HTR-8/SVneo (cell line): Measurements from ENCODE around the gene ATAD3B.

Experiments used
- DNase-seq: peaks from one replicate; pipeline ENCODE4 v3.0.0; 2011; ENCODE audit warnings: low spot score, mixed read lengths; ENCODE audit not compliant: insufficient read length
- FAIRE-seq: peaks from 2 replicates; lab custom pipeline; 2011; peaks lifted over from hg19 to GRCh38; lab: Jason Lieb, UNC

ATAD3B gene

GRCh38 chr1:1432274-1432950 lies 39.2 kb upstream of the ATAD3B start:
- FAIRE-seq, result no peak
- no peak for DNase-seq

- DNase-seq, result no peak
- no peak for FAIRE-seq
Observed at GRCh38 chr1:1432951-1433803, 38.4 kb upstream of the ATAD3B start.

DNA sequence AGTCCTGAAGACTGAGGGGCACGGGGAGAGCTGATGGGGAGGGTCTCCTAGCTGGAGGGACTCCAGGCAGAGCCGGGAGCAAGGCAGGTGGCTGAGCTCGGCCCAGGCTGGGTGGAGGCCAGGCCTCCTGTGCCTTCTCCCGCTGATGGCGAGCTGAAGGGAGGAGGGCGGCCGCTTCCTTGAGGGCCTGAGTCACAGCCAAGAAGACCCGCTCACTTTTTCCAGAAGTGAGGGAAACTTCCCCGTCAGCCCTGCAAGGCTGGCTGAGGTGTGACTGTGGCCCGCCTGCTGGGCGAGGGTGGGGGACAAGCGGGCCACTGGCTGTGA lies 37.8 kb upstream of the ATAD3B start:
- FAIRE-seq (no peak), DNase-seq (no peak)

GRCh38 chr1:1434131-1434823 lies 37.3 kb upstream of the ATAD3B start:
- no peak for DNase-seq
- FAIRE-seq, result no peak

GRCh38 chr1:1434824-1435105 lies 36.8 kb upstream of the ATAD3B start:
- FAIRE-seq (no peak), DNase-seq (no peak)

- FAIRE-seq, result peak; percentile 92
- DNase-seq, result peak; percentile 71
Observed at GRCh38 chr1:1435106-1435903, 36.3 kb upstream of the ATAD3B start, which contains the start of gene VWA1. VWA1 (plus strand) TSS chr1:1435690; CDS start chr1:1435749, 59 bp downstream.

GRCh38 chr1:1435911-1436629 lies 35.5 kb upstream of the ATAD3B start:
- DNase-seq, result no peak
- FAIRE-seq, result no peak

DNA sequence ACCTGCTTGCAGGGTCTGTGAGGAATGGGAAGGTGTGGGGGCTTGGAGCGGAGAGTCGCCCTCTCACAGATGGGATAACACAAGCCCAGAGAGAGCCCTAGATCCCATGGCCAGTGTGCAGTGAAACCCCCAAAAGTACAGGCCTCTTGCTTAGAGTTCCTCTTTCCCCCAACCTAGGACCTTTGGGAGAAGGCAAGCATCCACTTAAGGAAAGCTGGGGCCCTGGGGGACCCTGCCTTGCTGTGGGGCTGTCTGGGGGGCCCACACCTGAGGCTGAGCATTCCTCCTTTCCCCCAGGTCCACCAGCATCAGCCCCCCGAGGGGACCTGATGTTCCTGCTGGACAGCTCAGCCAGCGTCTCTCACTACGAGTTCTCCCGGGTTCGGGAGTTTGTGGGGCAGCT lies 34.9 kb upstream of the ATAD3B start:
- DNase-seq (no peak), FAIRE-seq (no peak)

- no peak for FAIRE-seq
Observed at GRCh38 chr1:1437033-1437903, 34.3 kb upstream of the ATAD3B start.

GRCh38 chr1:1437904-1438376 lies 33.6 kb upstream of the ATAD3B start:
- FAIRE-seq (no peak), DNase-seq (no peak)

More at GRCh38 chr1:1437033-1437903, 34.3 kb upstream of the ATAD3B start:
- no peak for DNase-seq

GRCh38 chr1:1438531-1439381 lies 32.8 kb upstream of the ATAD3B start:
- FAIRE-seq (no peak), DNase-seq (no peak)

GRCh38 chr1:1439546-1440261 lies 31.9 kb upstream of the ATAD3B start:
- DNase-seq (no peak), FAIRE-seq (no peak)

GRCh38 chr1:1440262-1441001 lies 31.1 kb upstream of the ATAD3B start:
- FAIRE-seq (no peak), DNase-seq (no peak)

DNA sequence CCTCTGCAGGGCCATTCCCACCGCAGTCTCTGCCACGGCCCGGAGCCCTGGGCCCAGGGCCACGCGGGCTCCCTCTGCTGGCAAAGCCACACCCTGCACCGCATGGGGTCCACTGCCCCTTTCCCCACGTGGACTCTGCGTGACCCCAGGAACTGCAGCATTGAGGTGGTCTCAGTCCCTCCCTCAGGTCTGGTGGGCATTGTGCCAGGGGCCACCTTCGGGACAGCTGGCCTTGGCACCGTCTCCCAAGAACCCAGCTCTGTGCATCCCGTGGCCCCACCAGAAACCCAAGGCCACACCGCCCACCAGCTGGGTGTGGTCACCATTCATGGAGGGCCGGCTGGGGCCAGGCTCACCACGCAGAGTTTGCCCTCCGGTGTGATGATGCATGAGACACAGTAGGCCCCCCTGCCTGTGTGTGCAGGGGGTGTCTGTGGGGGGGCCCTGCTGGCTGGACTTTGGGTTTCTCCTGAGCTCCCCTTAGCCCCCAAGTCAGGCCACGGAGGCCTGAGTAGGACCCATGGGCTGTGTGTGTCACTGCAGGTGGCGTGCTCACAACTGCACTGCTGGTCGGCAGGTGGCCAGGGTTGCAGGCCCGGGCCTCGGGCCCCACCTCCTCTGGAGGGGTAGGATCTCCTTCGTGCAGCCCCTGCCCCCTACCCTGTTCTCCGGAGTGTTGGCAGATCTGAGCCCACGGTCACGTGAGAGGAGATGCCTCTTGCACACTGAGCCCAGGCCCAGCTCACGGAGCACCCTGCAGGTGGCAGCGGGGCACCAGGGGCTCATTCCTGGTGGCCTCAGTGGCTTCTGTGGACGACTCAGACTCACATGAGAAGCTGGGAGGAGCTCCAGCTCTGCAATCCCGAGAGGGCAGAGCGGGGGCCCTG lies 30.3 kb upstream of the ATAD3B start:
- no peak for FAIRE-seq

GRCh38 chr1:1442069-1442770 lies 29.3 kb upstream of the ATAD3B start:
- FAIRE-seq (no peak), DNase-seq (no peak)

More for the DNA sequence above, 30.3 kb upstream of the ATAD3B start:
- DNase-seq, result peak; percentile 67
